GM23338 (cell line): ENCODE data around the gene ABCC3. TPM values are rescaled to one million over a fixed set of nuclear protein-coding genes. Genes with fewer than 3 reads are reported as not detected.

Experiments used
- ATAC-seq: fragments of 200-7000 bp; cut with Tn5 transposase; 3 replicates; pipeline ENCODE4 v1.9.1; 2020
- DNase-seq: peaks from one replicate; pipeline ENCODE4 v3.0.0-alpha.2; 2015; ENCODE audit warnings: low spot score
- H2AFZ ChIP-seq: fragments of 200-600 bp; sonication (generic); 2 replicates; pipeline ENCODE4 v1.8.0; 2016; ENCODE audit warnings: antibody characterized with exemption, mild to moderate bottlenecking, moderate library complexity
- H3F3A ChIP-seq: fragments of 200-600 bp; sonication (generic); replicated peaks from 2 replicates; pipeline ENCODE4 v1.8.0; 2017; ENCODE audit warnings: antibody characterized with exemption, mixed run types, low read depth
- H3K27ac ChIP-seq: fragments of 200-600 bp; sonication (generic); 2 replicates; pipeline ENCODE4 v1.6.1; 2016; ENCODE audit warnings: low read depth
- H3K27me3 ChIP-seq: fragments of 200-600 bp; sonication (generic); 2 replicates; pipeline ENCODE4 v1.8.0; 2016; ENCODE audit warnings: mild to moderate bottlenecking, mixed run types, moderate library complexity; ENCODE audit not compliant: insufficient read depth
- H3K36me3 ChIP-seq: fragments of 200-600 bp; sonication (generic); 2 replicates; pipeline ENCODE4 v1.8.0; 2016; ENCODE audit warnings: mild to moderate bottlenecking; ENCODE audit not compliant: insufficient read depth
- H3K4me1 ChIP-seq: fragments of 200-600 bp; sonication (generic); 2 replicates; pipeline ENCODE4 v1.8.0; 2016; ENCODE audit warnings: mild to moderate bottlenecking, moderate library complexity; ENCODE audit not compliant: insufficient read depth
- H3K4me2 ChIP-seq: fragments of 200-600 bp; sonication (generic); 2 replicates; pipeline ENCODE4 v1.7.1; 2017; ENCODE audit warnings: mixed run types
- H3K4me3 ChIP-seq: fragments of 200-600 bp; sonication (generic); 2 replicates; pipeline ENCODE4 v1.6.1; 2016; ENCODE audit warnings: mixed run types
- H3K79me2 ChIP-seq: fragments of 200-600 bp; sonication (generic); replicated peaks from 2 replicates; pipeline ENCODE4 v1.8.0; 2017; ENCODE audit warnings: mild to moderate bottlenecking; ENCODE audit not compliant: insufficient read depth
- H3K9me2 ChIP-seq: fragments of 200-600 bp; sonication (generic); 2 replicates; pipeline ENCODE4 v1.8.0; 2017; ENCODE audit not compliant: insufficient read depth
- H4K20me1 ChIP-seq: fragments of 200-600 bp; sonication (generic); replicated peaks from 2 replicates; pipeline ENCODE4 v1.8.0; 2017; ENCODE audit warnings: mild to moderate bottlenecking; ENCODE audit not compliant: insufficient read depth
- H3K27ac Mint-ChIP-seq: 2 replicates; pipeline ENCODE4 v1.8.0; 2020; ENCODE audit warnings: inconsistent platforms, mild to moderate bottlenecking, moderate library complexity, mixed read lengths
- H3K27me3 Mint-ChIP-seq: 3 replicates; pipeline ENCODE4 v1.8.0; 2022; ENCODE audit warnings: low read depth, mild to moderate bottlenecking, moderate library complexity, mixed read lengths, inconsistent platforms; ENCODE audit not compliant: insufficient read depth, poor library complexity
- H3K36me3 Mint-ChIP-seq: 3 replicates; pipeline ENCODE4 v1.8.0; 2021; ENCODE audit warnings: low read depth, mild to moderate bottlenecking, inconsistent platforms, moderate library complexity, mixed read lengths
- H3K4me1 Mint-ChIP-seq: 3 replicates; pipeline ENCODE4 v1.8.0; 2020; ENCODE audit warnings: mild to moderate bottlenecking, inconsistent platforms, mixed read lengths
- H3K4me3 Mint-ChIP-seq: 3 replicates; pipeline ENCODE4 v1.8.0; 2021; ENCODE audit warnings: moderate library complexity, mild to moderate bottlenecking, inconsistent platforms, mixed read lengths
- H3K9me3 Mint-ChIP-seq: 3 replicates; pipeline ENCODE4 v1.8.0; 2020; ENCODE audit warnings: moderate library complexity, mild to moderate bottlenecking, inconsistent platforms, mixed read lengths
- CREB1 ChIP-seq: fragments of 250-450 bp; sonication (Bioruptor Pico); IDR thresholded peaks from 2 replicates; pipeline ENCODE4 v1.5.0; 2020; ENCODE audit warnings: low read depth, mild to moderate bottlenecking, moderate library complexity
- CTCF ChIP-seq, 2 experiments: fragments of 200-600 bp in 1 of 2; sonication (generic) in 1 of 2; conservative IDR thresholded peaks; 2 replicates each; pipeline versions ENCODE4 v1.5.1 to v1.6.1; 2016 to 2017; ENCODE audit warnings: antibody characterized with exemption in 2 of 2, low read depth in 2 of 2, mild to moderate bottlenecking in 2 of 2, moderate library complexity in 1 of 2
- EZH2 ChIP-seq: fragments of 200-600 bp; sonication (generic); IDR thresholded peaks from one replicate; pipeline ENCODE4 v1.8.0; 2017; ENCODE audit warnings: antibody characterized with exemption, mild to moderate bottlenecking, low read depth; ENCODE audit not compliant: unreplicated experiment
- EZH2phosphoT487 ChIP-seq: fragments of 200-600 bp; sonication (generic); IDR thresholded peaks from one replicate; pipeline ENCODE4 v1.8.1; 2018; ENCODE audit warnings: antibody characterized with exemption; ENCODE audit not compliant: unreplicated experiment
- JUNB ChIP-seq: IDR thresholded peaks from one replicate; pipeline ENCODE4 v1.6.1; 2016; ENCODE audit warnings: antibody characterized with exemption; ENCODE audit not compliant: unreplicated experiment
- STAT1 ChIP-seq: IDR thresholded peaks from one replicate; pipeline ENCODE4 v1.6.1; 2016; ENCODE audit warnings: antibody characterized with exemption; ENCODE audit not compliant: unreplicated experiment
- ZNF114 ChIP-seq: fragments of 250-450 bp; sonication (Bioruptor Pico); IDR thresholded peaks from 2 replicates; pipeline ENCODE4 v1.5.0; 2020; ENCODE audit warnings: mild to moderate bottlenecking, moderate library complexity
- polyA plus RNA-seq: library from polyadenylated mRNA; unstranded; fragments of >200 nt; fragmentation: Nextera tagmentation; extraction: Ambion mirVana; gene quantifications from 2 replicates; pipeline ENCODE4 v1.2.1, GENCODE V29; 2016
- total RNA-seq: library from RNA; depleted of rRNA; stranded (reverse); fragments of >200 nt; shearing (Covaris generic); gene quantifications from 2 replicates; pipeline ENCODE4 v1.2.3, GENCODE V29; 2014
- TF ChIP-seq, protein P1 (sequence below): fragments of 250-450 bp; sonication (Bioruptor Pico); IDR thresholded peaks from 2 replicates; pipeline ENCODE4 v1.5.0; 2020; ENCODE audit warnings: mild to moderate bottlenecking, moderate library complexity
- TF ChIP-seq, protein P2 (sequence below): IDR thresholded peaks from 2 replicates; pipeline ENCODE4 v1.6.1; 2016; ENCODE audit warnings: antibody characterized with exemption

The ABCC3 gene
- total and polyA plus RNA-seq, 2 experiments from 2014 or later: not detected

DNA sequence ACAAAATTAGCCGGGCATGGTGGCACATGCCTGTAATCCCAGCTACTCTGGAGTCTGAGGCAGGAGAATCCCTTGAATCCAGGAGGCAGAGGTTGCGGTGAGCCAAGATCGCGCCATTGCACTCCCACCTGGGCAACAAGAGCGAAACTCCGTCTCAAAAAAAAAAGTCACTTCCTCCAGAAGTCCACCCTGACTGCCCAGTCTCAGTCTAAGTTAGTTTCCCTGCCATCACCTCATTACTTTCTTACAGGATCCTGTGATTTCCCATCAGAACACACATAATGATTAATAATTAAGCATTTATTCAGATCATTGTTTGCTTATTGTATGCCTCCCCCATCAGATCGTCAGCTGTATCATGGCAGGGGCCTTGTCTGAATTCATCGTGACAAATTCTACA, 31.6 kb downstream of the ABCC3 start:
- Mint-ChIP-seq H3K27ac (no peak overlapping the region), H3K4me3 (no peak overlapping the region), H3K9me3 (no peaks in the 10 kb centered on the region), H3K36me3 (no peaks in the 10 kb centered on the region; the same call in 2 of the 3 replicates), H3K4me1 (peaks cover 27% of the 10 kb centered on the region), H3K27me3 (peaks cover 9% of the 10 kb centered on the region)
- H3K27ac ChIP-seq: no peak overlapping the region
- no peaks in the 10 kb centered on the region for H3K36me3 ChIP-seq
- no peaks in the 10 kb centered on the region for H4K20me1 ChIP-seq
- ATAC-seq (no peak), DNase-seq (no peak)
- TF ChIP-seq EZH2phosphoT487 (no peak), STAT1 (no peak), CREB1 (CRISPR knock-in tag) (no peak), EZH2 (no peak), CTCF (conservative IDR thresholded peaks at IDR 0.05; ENCODE audit: low read depth in 2 of 2) (no peak), ZNF114 (CRISPR knock-in tag) (no peak), JUNB (no peak)
- TF ChIP-seq, protein P1, sequence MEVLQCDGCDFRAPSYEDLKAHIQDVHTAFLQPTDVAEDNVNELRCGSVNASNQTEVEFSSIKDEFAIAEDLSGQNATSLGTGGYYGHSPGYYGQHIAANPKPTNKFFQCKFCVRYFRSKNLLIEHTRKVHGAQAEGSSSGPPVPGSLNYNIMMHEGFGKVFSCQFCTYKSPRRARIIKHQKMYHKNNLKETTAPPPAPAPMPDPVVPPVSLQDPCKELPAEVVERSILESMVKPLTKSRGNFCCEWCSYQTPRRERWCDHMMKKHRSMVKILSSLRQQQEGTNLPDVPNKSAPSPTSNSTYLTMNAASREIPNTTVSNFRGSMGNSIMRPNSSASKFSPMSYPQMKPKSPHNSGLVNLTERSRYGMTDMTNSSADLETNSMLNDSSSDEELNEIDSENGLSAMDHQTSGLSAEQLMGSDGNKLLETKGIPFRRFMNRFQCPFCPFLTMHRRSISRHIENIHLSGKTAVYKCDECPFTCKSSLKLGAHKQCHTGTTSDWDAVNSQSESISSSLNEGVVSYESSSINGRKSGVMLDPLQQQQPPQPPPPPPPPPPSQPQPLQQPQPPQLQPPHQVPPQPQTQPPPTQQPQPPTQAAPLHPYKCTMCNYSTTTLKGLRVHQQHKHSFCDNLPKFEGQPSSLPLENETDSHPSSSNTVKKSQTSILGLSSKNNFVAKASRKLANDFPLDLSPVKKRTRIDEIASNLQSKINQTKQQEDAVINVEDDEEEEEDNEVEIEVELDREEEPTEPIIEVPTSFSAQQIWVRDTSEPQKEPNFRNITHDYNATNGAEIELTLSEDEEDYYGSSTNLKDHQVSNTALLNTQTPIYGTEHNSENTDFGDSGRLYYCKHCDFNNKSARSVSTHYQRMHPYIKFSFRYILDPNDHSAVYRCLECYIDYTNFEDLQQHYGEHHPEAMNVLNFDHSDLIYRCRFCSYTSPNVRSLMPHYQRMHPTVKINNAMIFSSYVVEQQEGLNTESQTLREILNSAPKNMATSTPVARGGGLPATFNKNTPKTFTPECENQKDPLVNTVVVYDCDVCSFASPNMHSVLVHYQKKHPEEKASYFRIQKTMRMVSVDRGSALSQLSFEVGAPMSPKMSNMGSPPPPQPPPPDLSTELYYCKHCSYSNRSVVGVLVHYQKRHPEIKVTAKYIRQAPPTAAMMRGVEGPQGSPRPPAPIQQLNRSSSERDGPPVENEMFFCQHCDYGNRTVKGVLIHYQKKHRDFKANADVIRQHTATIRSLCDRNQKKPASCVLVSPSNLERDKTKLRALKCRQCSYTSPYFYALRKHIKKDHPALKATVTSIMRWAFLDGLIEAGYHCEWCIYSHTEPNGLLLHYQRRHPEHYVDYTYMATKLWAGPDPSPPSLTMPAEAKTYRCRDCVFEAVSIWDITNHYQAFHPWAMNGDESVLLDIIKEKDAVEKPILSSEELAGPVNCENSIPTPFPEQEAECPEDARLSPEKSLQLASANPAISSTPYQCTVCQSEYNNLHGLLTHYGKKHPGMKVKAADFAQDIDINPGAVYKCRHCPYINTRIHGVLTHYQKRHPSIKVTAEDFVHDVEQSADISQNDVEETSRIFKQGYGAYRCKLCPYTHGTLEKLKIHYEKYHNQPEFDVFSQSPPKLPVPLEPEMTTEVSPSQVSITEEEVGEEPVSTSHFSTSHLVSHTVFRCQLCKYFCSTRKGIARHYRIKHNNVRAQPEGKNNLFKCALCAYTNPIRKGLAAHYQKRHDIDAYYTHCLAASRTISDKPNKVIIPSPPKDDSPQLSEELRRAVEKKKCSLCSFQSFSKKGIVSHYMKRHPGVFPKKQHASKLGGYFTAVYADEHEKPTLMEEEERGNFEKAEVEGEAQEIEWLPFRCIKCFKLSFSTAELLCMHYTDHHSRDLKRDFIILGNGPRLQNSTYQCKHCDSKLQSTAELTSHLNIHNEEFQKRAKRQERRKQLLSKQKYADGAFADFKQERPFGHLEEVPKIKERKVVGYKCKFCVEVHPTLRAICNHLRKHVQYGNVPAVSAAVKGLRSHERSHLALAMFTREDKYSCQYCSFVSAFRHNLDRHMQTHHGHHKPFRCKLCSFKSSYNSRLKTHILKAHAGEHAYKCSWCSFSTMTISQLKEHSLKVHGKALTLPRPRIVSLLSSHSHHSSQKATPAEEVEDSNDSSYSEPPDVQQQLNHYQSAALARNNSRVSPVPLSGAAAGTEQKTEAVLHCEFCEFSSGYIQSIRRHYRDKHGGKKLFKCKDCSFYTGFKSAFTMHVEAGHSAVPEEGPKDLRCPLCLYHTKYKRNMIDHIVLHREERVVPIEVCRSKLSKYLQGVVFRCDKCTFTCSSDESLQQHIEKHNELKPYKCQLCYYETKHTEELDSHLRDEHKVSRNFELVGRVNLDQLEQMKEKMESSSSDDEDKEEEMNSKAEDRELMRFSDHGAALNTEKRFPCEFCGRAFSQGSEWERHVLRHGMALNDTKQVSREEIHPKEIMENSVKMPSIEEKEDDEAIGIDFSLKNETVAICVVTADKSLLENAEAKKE: no peak
- TF ChIP-seq, protein P2, sequence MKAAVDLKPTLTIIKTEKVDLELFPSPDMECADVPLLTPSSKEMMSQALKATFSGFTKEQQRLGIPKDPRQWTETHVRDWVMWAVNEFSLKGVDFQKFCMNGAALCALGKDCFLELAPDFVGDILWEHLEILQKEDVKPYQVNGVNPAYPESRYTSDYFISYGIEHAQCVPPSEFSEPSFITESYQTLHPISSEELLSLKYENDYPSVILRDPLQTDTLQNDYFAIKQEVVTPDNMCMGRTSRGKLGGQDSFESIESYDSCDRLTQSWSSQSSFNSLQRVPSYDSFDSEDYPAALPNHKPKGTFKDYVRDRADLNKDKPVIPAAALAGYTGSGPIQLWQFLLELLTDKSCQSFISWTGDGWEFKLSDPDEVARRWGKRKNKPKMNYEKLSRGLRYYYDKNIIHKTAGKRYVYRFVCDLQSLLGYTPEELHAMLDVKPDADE: no peak
- H2AFZ ChIP-seq: no peak overlapping the region
- H3K9me2 ChIP-seq: no peaks in the 10 kb centered on the region
- H3K27me3 ChIP-seq: no peaks in the 10 kb centered on the region
- H3F3A ChIP-seq: no peaks in the 10 kb centered on the region
- no peak overlapping the region for H3K4me2 ChIP-seq
- H3K79me2 ChIP-seq: no peaks in the 10 kb centered on the region
- H3K4me3 ChIP-seq: no peak overlapping the region
- peaks cover 8% of the 10 kb centered on the region for H3K4me1 ChIP-seq
